ENCODE results near the gene CDH23.

CDH23 gene

GRCh38 chr10:71382028-71382427 lies 14.7 kb upstream of the CDH23 start:
- H3K36me3 ChIP-seq (ENCODE audit: control insufficient read depth, insufficient read depth, low read length), result no peaks in the 10 kb centered on the region
- no peaks in the 10 kb centered on the region for H3K9me3 ChIP-seq (ENCODE audit: control insufficient read depth, insufficient read depth, low read depth, low read length)
- no peak overlapping the region for H3K4me3 ChIP-seq (ENCODE audit: low read depth, low read length)
- no peak overlapping the region for H3K27ac ChIP-seq (ENCODE audit: low read depth, low read length)
- H3K4me1 ChIP-seq (ENCODE audit: control insufficient read depth, insufficient read depth, low read length), result 0 out of 2 replicates have a peak, but pooled peaks cover 3% of the 10 kb centered on the region
- no peaks in the 10 kb centered on the region for H3K27me3 ChIP-seq (ENCODE audit: control insufficient read depth, insufficient read depth, low read length)
- H3K9ac ChIP-seq (ENCODE audit: low read length), result no peak overlapping the region

GRCh38 chr10:71382757-71383156 lies 14.0 kb upstream of the CDH23 start:
- Histone ChIP-seq H3K36me3 (ENCODE audit: control insufficient read depth, insufficient read depth, low read length) (no peaks in the 10 kb centered on the region), H3K9ac (ENCODE audit: low read length) (no peak overlapping the region), H3K9me3 (ENCODE audit: control insufficient read depth, insufficient read depth, low read depth, low read length) (no peaks in the 10 kb centered on the region), H3K4me3 (ENCODE audit: low read depth, low read length) (no peak overlapping the region), H3K27ac (ENCODE audit: low read depth, low read length) (no peak overlapping the region), H3K4me1 (ENCODE audit: control insufficient read depth, insufficient read depth, low read length) (0 out of 2 replicates have a peak, but pooled peaks cover under 1% of the 10 kb centered on the region), H3K27me3 (ENCODE audit: control insufficient read depth, insufficient read depth, low read length) (no peaks in the 10 kb centered on the region)

GRCh38 chr10:71383972-71384687 lies 12.6 kb upstream of the CDH23 start:
- no peak overlapping the region for H3K9ac ChIP-seq (ENCODE audit: low read length)
- no peak overlapping the region for H3K27ac ChIP-seq (ENCODE audit: low read depth, low read length)
- no peak overlapping the region for H3K4me3 ChIP-seq (ENCODE audit: low read depth, low read length)
- H3K27me3 ChIP-seq (ENCODE audit: control insufficient read depth, insufficient read depth, low read length), result no peaks in the 10 kb centered on the region
- H3K4me1 ChIP-seq (ENCODE audit: control insufficient read depth, insufficient read depth, low read length), result no peaks in the 10 kb centered on the region
- no peaks in the 10 kb centered on the region for H3K36me3 ChIP-seq (ENCODE audit: control insufficient read depth, insufficient read depth, low read length)
- no peaks in the 10 kb centered on the region for H3K9me3 ChIP-seq (ENCODE audit: control insufficient read depth, insufficient read depth, low read depth, low read length)

- Histone ChIP-seq H3K9me3 (ENCODE audit: control insufficient read depth, insufficient read depth, low read depth, low read length) (no peaks in the 10 kb centered on the region), H3K27me3 (ENCODE audit: control insufficient read depth, insufficient read depth, low read length) (peaks cover 22% of the 10 kb centered on the region; the same call in 1 of the 2 replicates), H3K27ac (ENCODE audit: low read depth, low read length) (no peak overlapping the region), H3K36me3 (ENCODE audit: control insufficient read depth, insufficient read depth, low read length) (no peaks in the 10 kb centered on the region), H3K9ac (ENCODE audit: low read length) (no peak overlapping the region), H3K4me3 (ENCODE audit: low read depth, low read length) (no peak overlapping the region), H3K4me1 (ENCODE audit: control insufficient read depth, insufficient read depth, low read length) (peaks cover 9% of the 10 kb centered on the region; the same call in 1 of the 2 replicates)
Measured at GRCh38 chr10:71388171-71388570, 8.5 kb upstream of the CDH23 start.

GRCh38 chr10:71388583-71389310 lies 8.0 kb upstream of the CDH23 start:
- Histone ChIP-seq H3K27me3 (ENCODE audit: control insufficient read depth, insufficient read depth, low read length) (peaks cover 28% of the 10 kb centered on the region), H3K4me1 (ENCODE audit: control insufficient read depth, insufficient read depth, low read length) (peaks cover 9% of the 10 kb centered on the region; the same call in 1 of the 2 replicates), H3K36me3 (ENCODE audit: control insufficient read depth, insufficient read depth, low read length) (no peaks in the 10 kb centered on the region), H3K9me3 (ENCODE audit: control insufficient read depth, insufficient read depth, low read depth, low read length) (no peaks in the 10 kb centered on the region), H3K27ac (ENCODE audit: low read depth, low read length) (no peak overlapping the region), H3K4me3 (ENCODE audit: low read depth, low read length) (no peak overlapping the region), H3K9ac (ENCODE audit: low read length) (no peak overlapping the region)

GRCh38 chr10:71389768-71390460 lies 6.8 kb upstream of the CDH23 start:
- Histone ChIP-seq H3K36me3 (ENCODE audit: control insufficient read depth, insufficient read depth, low read length) (no peaks in the 10 kb centered on the region), H3K9me3 (ENCODE audit: control insufficient read depth, insufficient read depth, low read depth, low read length) (no peaks in the 10 kb centered on the region), H3K27ac (ENCODE audit: low read depth, low read length) (no peak overlapping the region), H3K4me3 (ENCODE audit: low read depth, low read length) (no peak overlapping the region), H3K4me1 (ENCODE audit: control insufficient read depth, insufficient read depth, low read length) (peaks cover 9% of the 10 kb centered on the region; the same call in 1 of the 2 replicates), H3K9ac (ENCODE audit: low read length) (no peak overlapping the region), H3K27me3 (ENCODE audit: control insufficient read depth, insufficient read depth, low read length) (peaks cover 35% of the 10 kb centered on the region)

- H3K4me3 ChIP-seq (ENCODE audit: low read depth, low read length), result no peak overlapping the region
- H3K4me1 ChIP-seq (ENCODE audit: control insufficient read depth, insufficient read depth, low read length), result peaks cover 9% of the 10 kb centered on the region; the same call in 1 of the 2 replicates
- H3K9ac ChIP-seq (ENCODE audit: low read length), result no peak overlapping the region
- no peaks in the 10 kb centered on the region for H3K9me3 ChIP-seq (ENCODE audit: control insufficient read depth, insufficient read depth, low read depth, low read length)
- H3K27ac ChIP-seq (ENCODE audit: low read depth, low read length), result no peak overlapping the region
- H3K36me3 ChIP-seq (ENCODE audit: control insufficient read depth, insufficient read depth, low read length), result no peaks in the 10 kb centered on the region
- H3K27me3 ChIP-seq (ENCODE audit: control insufficient read depth, insufficient read depth, low read length), result peaks cover 41% of the 10 kb centered on the region
Measured at GRCh38 chr10:71390461-71390835, 6.3 kb upstream of the CDH23 start.

- Histone ChIP-seq H3K9ac (ENCODE audit: low read length) (no peak overlapping the region), H3K36me3 (ENCODE audit: control insufficient read depth, insufficient read depth, low read length) (no peaks in the 10 kb centered on the region), H3K9me3 (ENCODE audit: control insufficient read depth, insufficient read depth, low read depth, low read length) (no peaks in the 10 kb centered on the region), H3K4me3 (ENCODE audit: low read depth, low read length) (no peak overlapping the region), H3K27me3 (ENCODE audit: control insufficient read depth, insufficient read depth, low read length) (peaks cover 47% of the 10 kb centered on the region), H3K27ac (ENCODE audit: low read depth, low read length) (no peak overlapping the region), H3K4me1 (ENCODE audit: control insufficient read depth, insufficient read depth, low read length) (peaks cover 13% of the 10 kb centered on the region; the same call in 1 of the 2 replicates)
Measured at GRCh38 chr10:71390921-71391690, 5.6 kb upstream of the CDH23 start.

GRCh38 chr10:71391701-71392100 lies 5.0 kb upstream of the CDH23 start:
- Histone ChIP-seq H3K9me3 (ENCODE audit: control insufficient read depth, insufficient read depth, low read depth, low read length) (no peaks in the 10 kb centered on the region), H3K9ac (ENCODE audit: low read length) (no peak overlapping the region), H3K27me3 (ENCODE audit: control insufficient read depth, insufficient read depth, low read length) (peaks cover 47% of the 10 kb centered on the region), H3K4me1 (ENCODE audit: control insufficient read depth, insufficient read depth, low read length) (peaks cover 13% of the 10 kb centered on the region; the same call in 1 of the 2 replicates), H3K4me3 (ENCODE audit: low read depth, low read length) (no peak overlapping the region), H3K27ac (ENCODE audit: low read depth, low read length) (no peak overlapping the region), H3K36me3 (ENCODE audit: control insufficient read depth, insufficient read depth, low read length) (no peaks in the 10 kb centered on the region)

- Histone ChIP-seq H3K27me3 (ENCODE audit: control insufficient read depth, insufficient read depth, low read length) (peaks cover 53% of the 10 kb centered on the region), H3K9me3 (ENCODE audit: control insufficient read depth, insufficient read depth, low read depth, low read length) (no peaks in the 10 kb centered on the region), H3K4me1 (ENCODE audit: control insufficient read depth, insufficient read depth, low read length) (peaks cover 13% of the 10 kb centered on the region; the same call in 1 of the 2 replicates), H3K4me3 (ENCODE audit: low read depth, low read length) (no peak overlapping the region), H3K9ac (ENCODE audit: low read length) (no peak overlapping the region), H3K36me3 (ENCODE audit: control insufficient read depth, insufficient read depth, low read length) (no peaks in the 10 kb centered on the region), H3K27ac (ENCODE audit: low read depth, low read length) (no peak overlapping the region)
Measured at GRCh38 chr10:71392292-71392691, 4.4 kb upstream of the CDH23 start.
